HG03342 (cell line): ENCODE data around the gene ADAMTS15.

ENCODE experiments used
- ATAC-seq: cut with Tn5 transposase; IDR thresholded peaks from one replicate; pipeline ENCODE4 v1.9.1; 2021; ENCODE audit warnings: mild to moderate bottlenecking, moderate library complexity; ENCODE audit not compliant: unreplicated experiment

Gene ADAMTS15

DNA sequence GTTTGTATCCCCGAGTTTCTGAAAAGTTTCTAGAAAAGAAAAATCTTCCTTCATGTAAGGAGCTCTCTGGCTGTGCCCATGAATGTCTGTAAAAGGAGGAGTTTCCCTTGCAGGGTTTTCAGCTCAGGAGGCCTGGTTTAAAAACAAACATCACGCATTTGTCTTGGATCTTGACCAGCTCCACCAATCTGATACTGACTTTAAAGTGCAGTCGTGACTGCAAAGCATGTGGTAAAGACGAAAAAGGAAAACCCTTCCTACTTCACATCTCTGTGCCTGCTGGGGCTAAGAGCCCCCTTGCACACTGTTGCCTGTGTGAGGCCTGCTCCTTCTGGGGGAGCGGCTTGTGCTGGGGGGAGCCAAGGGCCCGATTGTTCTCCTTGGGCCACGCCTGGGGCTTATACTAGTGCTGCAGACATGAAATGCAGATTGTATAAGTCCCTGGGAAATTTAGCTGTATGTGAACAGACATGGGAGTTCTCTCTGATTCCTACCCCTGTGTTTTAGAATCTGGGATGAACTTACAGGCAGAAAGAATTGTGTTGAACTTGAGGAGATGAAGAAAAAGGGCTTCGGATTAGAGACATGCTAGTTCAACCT, 62.1 kb downstream of the ADAMTS15 start:
- no peak for ATAC-seq

DNA sequence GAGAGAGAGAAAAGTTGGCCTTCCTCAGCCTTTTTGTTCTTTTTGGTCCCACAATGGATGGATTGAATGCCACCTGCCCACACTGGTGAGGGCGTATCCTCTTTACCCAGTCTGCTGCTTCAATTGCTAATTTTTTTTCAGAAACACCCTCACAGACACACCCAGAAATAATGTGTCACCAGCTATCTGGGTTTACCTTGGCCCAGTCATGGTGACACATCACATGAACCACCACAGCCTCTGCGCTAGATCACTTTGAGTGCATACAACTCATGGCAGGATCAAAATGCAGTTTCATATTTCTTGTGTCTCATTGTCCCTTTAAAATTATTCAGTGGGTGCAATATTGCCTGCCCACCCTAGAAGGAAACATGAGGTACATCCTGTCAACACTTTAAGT, 63.3 kb downstream of the ADAMTS15 start:
- no peak for ATAC-seq

DNA sequence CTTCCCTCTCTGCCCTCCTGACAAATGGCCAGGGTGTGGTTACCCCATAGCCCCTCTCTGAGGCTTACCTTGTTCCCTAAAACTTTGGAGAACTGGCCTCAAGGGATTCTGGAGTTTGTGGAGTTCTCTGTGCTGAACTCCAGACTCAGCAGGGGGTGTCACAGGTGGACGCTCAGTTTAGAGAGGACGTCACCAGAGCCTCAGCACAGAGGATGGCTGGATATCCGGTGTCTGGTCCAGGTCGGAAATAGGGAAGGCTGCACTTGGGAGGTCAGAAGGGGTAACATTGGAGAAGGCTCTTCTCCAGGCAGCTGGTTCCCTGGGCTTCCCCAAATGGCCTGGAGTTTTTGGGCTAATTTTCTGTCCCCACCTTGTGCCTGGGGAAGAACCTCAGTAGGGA, 64.2 kb downstream of the ADAMTS15 start:
- no peak for ATAC-seq

DNA sequence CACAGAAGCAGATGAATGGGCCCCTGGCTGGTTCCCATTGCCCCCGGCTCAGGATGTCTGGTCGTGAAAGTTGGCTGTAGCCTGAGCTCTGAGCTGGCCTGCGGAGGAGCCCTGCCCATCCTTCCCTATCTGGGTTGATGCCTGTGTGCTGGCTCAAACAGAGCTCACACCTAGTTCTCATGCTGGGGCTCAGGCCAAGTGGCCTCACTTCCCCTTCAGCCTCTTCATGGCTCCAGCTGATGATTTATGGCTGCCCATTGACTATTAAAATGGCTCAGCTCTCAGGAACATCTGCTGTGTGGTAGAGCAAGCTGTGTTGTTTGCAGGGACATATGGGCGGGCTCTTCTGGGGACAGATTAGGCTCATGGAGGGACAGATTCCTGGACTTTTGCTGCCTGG, 64.7 kb downstream of the ADAMTS15 start:
- no peak for ATAC-seq

DNA sequence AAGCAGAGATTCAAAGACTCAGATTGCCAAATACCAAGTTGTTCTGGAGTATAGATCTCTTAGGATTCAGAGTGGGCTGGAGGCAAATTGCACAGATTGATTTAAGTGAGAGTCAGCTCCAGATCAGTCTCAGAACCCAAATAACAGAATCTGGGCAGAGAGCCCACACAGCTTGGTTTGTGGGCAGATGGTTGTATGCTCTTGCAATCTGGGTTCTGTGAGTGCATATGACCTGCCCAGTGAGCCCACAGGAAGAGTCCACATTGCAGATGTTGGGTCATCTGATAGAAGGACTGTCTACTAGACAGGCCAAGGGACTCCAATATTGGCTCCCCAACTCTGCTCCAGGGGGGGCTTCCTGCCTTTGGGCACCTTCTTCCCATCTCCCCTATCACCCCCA, 65.9 kb downstream of the ADAMTS15 start:
- no peak for ATAC-seq

DNA sequence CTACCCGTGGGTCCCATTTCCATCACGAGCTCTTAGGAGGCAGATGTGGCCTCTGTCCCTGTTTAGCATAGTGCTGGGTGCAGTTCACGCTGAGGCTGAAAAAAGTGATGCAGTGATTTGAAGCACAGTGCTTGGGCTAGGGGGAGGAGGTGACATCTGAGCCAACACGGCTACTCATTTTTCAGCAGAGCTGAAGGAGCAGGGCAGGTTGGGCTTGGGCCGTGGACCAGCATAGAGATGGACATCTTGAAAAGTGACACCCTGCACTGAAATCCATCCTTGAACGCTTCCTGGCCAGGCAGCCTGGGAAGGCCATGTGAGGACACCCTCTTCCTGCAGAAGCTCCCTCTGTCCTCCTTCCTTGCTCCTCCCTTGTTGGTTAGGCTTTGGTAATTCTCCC, 66.4 kb downstream of the ADAMTS15 start:
- ATAC-seq: no peak

DNA sequence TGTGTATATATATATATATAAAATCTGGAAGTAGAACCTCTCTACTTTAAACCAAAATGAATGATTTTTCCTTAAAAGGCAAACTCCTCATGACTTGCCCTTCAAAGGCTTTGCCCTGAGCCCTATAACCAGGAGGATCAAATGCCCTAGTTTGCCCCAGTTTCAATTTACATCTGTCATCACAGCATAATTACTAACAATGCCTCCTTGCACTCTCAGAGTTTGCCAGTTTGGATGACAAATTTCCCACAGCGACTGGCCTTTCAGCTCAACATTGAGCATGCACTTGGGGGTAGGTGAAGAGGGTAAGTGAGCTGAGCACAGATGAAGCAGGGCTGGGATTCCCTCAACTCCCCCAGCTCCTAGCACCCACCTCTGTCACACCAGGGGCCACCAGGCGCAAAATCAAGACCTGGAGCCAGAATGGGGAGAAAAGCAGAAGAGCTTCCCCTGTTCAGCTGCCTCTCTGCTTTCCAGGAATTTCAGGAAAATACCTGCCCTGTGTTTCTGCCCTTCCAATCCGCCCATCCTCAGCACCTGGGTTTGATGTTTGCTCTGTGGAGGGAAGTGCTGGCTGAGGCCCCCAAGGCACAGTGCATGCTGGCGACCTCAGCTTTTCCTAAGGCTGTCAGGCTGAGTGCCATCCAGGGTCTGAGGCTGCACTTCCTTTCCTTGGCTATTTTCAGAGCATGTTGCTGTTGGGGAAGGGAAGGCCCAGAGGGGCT, 67.5 kb downstream of the ADAMTS15 start:
- no peak for ATAC-seq

DNA sequence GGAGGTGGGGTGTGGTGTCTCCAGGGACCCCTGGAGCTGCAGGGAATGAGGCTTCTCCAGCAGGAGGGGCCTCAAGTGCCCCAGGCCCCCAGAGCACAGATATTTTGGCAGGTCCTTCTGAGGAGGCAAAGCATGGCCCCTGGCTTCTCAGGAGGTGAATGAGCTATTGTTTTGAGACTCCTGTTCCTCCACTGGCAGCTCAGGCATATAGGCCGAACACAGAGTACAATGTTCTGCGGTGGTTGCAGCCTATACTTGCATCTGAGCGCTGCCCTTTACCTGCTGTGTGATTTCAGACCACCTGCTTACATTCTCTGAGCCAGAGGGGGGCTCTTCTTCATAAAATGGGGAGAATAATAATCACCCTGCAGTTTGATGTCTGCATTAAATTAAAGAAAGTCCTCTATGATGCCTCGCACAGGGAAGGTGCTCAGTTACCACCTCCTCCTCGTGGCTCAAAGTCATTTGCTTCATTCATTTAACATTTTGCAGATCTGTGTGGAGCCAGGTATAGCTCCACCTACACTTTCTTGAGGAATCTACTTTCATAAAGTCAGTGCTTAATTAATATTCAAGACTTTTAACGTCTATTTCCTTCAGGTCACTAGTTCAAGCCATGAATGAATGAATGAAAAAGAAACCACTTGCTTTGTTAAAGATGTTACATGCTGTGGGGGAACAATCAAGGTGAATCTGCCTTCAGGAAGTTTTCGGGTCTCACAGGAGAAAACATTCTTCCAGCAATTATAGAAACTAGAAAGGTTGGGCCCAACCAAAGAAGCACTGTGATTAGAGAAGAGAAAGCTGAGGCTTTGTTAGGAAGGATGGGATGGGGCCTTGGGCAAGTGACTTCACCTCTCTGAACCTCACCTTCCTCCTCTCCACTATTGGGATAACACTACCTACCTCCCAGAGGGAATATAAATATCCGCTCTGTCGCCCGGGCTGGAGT, 68.4 kb downstream of the ADAMTS15 start:
- ATAC-seq: no peak

DNA sequence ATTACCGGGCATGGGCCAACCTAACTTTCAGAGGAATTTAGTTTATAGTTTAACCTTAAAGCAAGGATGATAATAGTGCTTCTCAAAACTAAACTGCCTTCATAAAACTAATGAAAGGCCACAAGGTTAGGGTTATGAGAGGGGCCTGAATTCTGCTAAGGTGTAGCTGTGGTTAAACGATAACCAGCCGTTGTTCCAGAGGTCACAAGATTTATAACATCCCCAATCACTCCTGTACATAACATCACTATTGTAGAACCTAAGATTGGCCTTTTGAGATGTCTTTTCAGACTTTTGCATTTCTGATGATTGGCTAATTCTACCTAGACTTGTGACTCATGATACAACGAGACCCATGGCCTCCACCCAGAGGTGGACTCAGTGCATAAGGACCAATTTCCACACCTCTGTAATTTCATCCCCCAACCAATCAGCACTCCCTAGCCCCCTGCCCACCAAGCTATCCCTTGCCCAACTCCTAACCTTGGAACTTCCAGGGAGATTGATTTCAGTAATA, 69.8 kb downstream of the ADAMTS15 start:
- ATAC-seq: no peak

DNA sequence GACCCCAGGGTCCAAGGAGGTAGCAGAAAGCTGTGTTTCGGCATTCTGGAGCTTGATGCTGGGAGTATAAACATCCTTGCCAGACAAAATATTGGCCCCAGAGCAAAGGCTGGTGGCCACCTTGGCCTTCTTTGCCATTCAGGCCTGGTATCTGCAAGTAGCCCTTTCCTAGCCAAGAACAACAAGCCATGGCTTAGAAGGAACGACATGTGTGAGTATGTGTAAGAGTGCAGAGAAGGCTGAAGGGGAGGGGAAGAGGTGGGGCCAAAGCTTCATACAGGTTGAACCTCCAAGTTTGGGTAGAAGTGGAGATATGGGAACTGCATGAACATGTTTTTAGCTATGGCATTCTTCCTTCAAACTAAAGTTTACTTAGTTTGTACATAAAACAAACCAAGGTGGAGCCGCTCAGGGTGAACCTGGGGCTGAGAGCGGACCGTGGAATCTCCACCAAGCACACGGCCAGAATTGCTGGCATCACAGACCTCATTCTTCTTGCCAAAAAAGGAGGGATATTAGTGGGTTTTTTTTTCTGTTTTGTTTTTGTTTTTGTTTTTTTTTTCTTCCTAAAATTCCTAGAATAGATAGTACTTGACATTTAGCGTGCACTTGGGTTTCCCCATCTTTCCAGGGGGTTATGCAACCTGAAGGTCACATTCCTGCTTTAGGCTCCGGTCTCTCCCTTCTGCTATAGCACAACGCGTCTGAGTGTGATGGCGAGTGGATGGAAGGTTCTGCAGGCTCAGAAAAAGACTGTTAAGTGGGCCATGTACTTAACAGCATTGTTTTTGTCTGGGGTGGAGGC, 70.9 kb downstream of the ADAMTS15 start:
- no peak for ATAC-seq

DNA sequence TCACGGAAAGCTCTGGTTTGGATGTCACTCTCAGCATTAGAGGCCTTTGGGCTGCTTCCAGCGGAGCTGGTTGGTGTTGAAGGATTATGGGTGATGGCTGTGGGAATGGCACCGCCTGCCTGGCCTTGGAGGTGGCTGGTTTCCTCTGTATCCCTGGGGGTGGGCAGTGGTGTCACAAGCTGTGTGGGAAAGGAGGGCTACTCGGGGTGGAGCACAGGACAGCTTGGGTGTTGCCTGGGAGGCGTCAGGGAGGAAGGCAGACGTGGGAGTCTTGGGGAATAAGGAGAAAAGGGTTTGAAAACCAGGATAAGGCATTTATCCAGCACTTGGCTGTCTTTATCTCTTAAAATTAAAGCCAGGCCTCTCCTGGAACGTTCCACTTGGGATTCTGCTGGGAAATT, 71.8 kb downstream of the ADAMTS15 start:
- ATAC-seq: no peak

DNA sequence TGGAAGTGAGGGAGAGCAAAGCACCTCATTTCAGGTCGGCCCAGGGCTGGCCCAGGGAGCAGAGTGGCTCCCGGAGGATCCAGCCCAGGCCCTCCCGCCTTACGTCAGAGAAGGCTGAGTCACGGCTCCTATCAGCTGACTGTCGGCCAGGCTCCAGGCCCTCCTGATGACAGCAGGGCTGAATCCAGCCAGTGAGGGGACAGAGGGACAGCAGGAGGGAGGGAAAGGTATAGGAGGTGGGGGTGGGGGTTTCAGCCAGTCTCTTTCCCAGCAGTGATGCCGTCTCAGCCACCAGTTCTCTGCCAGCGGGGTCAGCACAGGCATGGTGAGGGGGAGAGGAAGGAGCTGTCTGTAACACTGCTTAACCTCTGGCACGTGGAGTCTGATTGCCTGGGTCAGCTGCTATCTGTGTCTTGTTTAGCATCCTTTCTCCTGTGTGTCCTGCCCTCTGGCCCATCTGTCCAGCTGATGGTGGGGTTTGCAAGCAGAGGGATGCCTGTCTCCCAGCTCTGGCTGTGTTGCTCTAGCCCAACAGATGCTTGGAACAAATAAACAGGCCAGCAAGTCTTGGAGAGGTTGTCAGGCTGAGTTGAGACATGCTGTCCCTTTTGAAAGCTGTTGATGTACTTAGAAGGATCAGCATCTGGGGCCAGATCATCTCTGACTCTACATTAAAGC, 74.0 kb downstream of the ADAMTS15 start:
- ATAC-seq: no peak

DNA sequence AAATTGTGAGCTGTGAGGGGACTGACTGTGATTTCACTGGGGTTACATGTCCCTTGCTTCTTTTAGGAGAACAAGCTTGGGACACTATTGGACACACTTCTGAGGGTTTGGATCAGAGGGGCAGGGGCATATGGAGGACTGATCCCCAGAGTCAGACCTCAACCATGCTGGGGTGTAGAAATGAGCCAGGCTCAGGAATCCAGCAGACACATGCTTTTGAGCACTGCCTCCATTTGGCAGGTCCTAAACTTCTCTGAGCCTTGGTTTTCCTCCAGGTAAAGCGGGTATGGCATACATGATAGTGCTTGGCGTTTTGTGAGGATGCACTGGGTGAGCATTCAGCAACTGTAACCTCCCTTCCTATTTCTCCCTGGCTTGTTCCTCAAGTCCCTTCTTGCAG, 74.7 kb downstream of the ADAMTS15 start:
- no peak for ATAC-seq

DNA sequence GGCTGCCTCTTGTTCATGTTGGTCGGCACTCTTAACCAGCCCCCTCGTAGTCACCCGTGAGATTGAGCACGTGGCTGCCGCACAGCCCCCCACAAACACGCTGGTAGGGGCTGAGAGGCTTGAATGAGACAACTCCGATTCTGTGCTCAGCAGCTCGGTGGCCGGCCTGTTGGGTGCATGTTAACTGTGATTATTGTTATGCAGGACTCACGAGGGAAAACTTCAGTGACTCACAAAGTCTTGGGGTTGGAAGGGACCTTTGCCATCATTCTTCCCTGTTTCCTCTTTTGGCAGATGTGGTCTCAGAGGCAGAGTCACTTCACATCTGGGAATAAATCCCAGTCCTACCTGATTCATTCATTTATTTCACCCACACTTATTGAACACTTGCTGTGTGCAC, 75.2 kb downstream of the ADAMTS15 start:
- no peak for ATAC-seq

DNA sequence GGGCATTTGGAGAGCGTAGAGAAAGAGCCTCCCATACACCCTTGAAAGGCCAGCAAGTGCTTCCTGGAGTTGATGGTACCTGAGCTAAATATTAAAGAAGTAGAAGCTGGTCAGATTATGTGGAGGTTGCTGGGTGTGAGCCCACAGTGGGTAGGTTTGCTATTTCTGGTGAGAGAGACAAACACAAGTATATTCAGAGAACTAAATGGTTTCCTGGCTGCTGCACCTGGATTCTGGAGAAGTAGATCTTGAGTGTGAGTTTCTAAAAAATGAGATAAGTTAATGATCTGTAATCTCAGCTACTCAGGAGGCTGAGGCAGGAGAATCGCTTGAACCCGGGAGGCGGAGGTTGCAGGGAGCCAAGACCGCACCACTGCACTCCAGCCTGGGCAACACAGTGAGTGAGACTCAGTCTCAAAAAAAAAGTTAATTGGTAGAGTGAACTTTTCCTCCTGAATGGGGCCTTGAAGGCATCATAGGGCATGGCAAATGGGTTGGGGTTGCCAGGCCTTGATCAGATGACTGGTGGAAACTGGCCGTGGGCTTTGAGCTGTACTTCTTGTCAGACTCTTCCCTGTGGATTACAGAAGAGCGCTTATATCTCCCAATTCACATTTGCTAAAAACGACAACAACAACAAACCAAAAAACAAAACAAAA, 75.8 kb downstream of the ADAMTS15 start:
- no peak for ATAC-seq

DNA sequence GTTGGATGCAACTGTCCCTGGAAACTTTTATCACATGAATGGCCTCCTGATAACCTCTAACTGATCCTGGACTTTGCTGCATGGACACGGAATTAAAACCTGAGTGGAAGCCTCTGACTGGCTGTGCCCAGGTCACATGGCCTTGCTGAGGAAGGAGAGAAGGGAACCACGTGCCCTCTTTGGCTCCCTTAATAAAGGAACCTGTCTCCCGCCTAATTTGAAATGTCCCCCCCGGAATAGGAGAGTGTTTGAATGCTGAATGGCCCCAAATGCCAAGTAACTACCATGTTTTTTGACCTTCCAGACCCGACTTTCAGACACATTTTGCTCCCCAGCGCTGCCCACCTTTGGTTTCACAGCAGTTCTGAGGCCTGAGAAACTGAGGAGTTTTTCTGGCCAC, 76.9 kb downstream of the ADAMTS15 start:
- no peak for ATAC-seq
